ENCODE measurements around the gene RIPOR3.

GRCh38 chr20:50602432-50603088 is 88.8 kb downstream of the RIPOR3 start:
- no peak for TF ChIP-seq REST (IDR thresholded peaks at IDR 0.05)
- TF ChIP-seq, protein P1, sequence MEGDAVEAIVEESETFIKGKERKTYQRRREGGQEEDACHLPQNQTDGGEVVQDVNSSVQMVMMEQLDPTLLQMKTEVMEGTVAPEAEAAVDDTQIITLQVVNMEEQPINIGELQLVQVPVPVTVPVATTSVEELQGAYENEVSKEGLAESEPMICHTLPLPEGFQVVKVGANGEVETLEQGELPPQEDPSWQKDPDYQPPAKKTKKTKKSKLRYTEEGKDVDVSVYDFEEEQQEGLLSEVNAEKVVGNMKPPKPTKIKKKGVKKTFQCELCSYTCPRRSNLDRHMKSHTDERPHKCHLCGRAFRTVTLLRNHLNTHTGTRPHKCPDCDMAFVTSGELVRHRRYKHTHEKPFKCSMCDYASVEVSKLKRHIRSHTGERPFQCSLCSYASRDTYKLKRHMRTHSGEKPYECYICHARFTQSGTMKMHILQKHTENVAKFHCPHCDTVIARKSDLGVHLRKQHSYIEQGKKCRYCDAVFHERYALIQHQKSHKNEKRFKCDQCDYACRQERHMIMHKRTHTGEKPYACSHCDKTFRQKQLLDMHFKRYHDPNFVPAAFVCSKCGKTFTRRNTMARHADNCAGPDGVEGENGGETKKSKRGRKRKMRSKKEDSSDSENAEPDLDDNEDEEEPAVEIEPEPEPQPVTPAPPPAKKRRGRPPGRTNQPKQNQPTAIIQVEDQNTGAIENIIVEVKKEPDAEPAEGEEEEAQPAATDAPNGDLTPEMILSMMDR (IDR thresholded peaks at IDR 0.05), result no peak
- no peak for TF ChIP-seq EHMT2 (IDR thresholded peaks at IDR 0.05; ENCODE audit: low read depth)
- TF ChIP-seq ZFP36 (IDR thresholded peaks at IDR 0.05; ENCODE audit: borderline replicate concordance, partially characterized antibody), result no peak
- TF ChIP-seq POLR2A (IDR thresholded peaks at IDR 0.05; ENCODE audit: low read length), result no peak
- TF ChIP-seq, protein P2, sequence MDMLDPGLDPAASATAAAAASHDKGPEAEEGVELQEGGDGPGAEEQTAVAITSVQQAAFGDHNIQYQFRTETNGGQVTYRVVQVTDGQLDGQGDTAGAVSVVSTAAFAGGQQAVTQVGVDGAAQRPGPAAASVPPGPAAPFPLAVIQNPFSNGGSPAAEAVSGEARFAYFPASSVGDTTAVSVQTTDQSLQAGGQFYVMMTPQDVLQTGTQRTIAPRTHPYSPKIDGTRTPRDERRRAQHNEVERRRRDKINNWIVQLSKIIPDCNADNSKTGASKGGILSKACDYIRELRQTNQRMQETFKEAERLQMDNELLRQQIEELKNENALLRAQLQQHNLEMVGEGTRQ (IDR thresholded peaks at IDR 0.05), result no peak
- TF ChIP-seq RAD21 (conservative IDR thresholded peaks at IDR 0.05 in 1 of 2, IDR thresholded peaks at IDR 0.05 in 1 of 2), result no peak
- no peak for TF ChIP-seq RCOR1 (IDR thresholded peaks at IDR 0.05; ENCODE audit: low read depth, low read length)
- TF ChIP-seq HDAC2 (IDR thresholded peaks at IDR 0.05), result no peak
